D721Med (cell line): ENCODE data around the gene APBA1.

Experiments
- DNase-seq: peaks from one replicate; pipeline ENCODE4 v3.0.0; 2011; ENCODE audit warnings: low spot score; ENCODE audit not compliant: insufficient read length
- FAIRE-seq: peaks from 2 replicates; lab custom pipeline; 2011; peaks lifted over from hg19 to GRCh38; lab: Jason Lieb, UNC
- CTCF ChIP-seq: IDR thresholded peaks from 2 replicates; pipeline ENCODE4 v1.5.1; 2012; ENCODE audit warnings: mild to moderate bottlenecking, control low read depth; ENCODE audit not compliant: insufficient read depth; ENCODE audit errors: missing control alignments

The APBA1 gene

GRCh38 chr9:69471433-69471832 lies 200.7 kb downstream of the APBA1 start:
- DNase-seq = no peak
- no peak for FAIRE-seq
- TF ChIP-seq CTCF = no peak

DNA sequence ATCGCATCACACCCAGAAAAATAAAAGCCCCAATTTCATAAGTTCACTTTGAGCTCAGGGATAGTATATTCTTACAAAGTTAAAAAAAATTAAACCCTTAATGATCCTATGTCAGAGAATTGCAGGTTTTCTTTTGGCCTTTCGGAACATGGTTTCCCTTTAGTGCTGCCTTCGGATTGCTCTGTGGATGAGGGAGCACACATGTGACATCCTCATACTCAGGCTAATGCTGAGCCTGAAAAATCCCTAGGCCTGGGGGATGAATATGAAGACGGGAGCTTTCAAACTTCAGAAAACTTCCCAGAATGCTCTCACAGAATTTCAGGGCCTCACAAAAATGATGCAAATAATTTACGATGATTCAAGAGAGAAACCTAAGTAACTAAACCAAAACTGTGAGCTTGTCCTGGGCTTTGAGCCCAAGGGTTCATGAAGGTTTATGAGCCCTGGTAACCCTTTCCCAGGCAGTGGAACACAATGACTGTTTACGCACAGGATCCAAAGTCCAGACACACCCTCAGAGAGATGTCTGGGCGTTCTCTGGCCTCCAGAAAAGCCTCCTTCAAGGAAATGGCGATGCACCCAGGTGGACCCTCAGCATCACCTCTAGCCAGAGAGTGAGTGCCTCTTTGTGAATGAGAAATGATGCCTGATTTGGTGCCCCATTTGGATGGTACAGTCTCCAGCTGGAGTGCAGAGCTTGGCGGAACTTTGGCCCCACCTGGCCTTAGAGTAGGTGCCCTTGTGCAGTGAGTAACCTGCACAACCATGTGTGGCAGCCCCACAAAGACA lies 201.8 kb downstream of the APBA1 start:
- no peak for FAIRE-seq
- no peak for DNase-seq
- TF ChIP-seq CTCF = no peak

- no peak for DNase-seq
- no peak for TF ChIP-seq CTCF
- no peak for FAIRE-seq
Observed at GRCh38 chr9:69469136-69469535, 203.0 kb downstream of the APBA1 start.

- TF ChIP-seq CTCF = no peak
- DNase-seq (no peak), FAIRE-seq (no peak)
Observed at GRCh38 chr9:69468380-69468779, 203.8 kb downstream of the APBA1 start.

GRCh38 chr9:69466151-69466550 lies 206.0 kb downstream of the APBA1 start:
- no peak for TF ChIP-seq CTCF
- FAIRE-seq (no peak), DNase-seq (no peak)

- DNase-seq (no peak), FAIRE-seq (no peak)
- TF ChIP-seq CTCF = no peak
Observed at GRCh38 chr9:69465473-69465872, 206.7 kb downstream of the APBA1 start.

DNA sequence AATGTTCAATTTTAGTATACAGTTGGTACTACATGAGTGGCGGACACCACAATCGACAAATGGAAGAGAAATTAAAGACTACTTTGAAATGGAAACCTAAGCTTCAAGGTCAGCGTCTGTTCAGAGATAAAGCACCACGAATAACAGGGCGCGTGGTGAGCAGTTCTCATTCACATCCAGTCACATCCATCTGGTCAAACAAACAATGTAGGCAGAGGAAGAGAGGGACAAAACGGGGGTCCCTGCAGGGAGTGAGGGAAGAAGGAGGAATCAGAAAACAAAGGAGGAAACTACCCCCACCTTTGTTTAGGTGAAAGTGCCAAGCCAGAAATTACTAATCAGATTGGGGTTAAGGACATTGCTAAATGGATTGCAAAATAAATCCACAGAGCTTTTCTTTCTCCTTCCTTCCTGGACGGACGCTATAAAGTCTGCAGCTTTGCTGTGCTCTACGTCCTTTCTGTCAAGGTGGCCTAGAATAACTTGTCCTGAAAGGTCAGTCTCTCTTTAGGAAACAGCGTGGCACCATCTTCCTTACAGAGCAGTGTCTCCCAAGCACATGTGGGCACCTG lies 208.6 kb downstream of the APBA1 start:
- FAIRE-seq (no peak), DNase-seq (no peak)
- TF ChIP-seq CTCF = no peak
